ENCODE data around the gene UPK2. TPM values are rescaled to one million over a fixed set of nuclear protein-coding genes. Genes with fewer than 3 reads are reported as not detected.

Gene UPK2
- total RNA-seq, 1 experiment from 2014 or later: not detected

DNA sequence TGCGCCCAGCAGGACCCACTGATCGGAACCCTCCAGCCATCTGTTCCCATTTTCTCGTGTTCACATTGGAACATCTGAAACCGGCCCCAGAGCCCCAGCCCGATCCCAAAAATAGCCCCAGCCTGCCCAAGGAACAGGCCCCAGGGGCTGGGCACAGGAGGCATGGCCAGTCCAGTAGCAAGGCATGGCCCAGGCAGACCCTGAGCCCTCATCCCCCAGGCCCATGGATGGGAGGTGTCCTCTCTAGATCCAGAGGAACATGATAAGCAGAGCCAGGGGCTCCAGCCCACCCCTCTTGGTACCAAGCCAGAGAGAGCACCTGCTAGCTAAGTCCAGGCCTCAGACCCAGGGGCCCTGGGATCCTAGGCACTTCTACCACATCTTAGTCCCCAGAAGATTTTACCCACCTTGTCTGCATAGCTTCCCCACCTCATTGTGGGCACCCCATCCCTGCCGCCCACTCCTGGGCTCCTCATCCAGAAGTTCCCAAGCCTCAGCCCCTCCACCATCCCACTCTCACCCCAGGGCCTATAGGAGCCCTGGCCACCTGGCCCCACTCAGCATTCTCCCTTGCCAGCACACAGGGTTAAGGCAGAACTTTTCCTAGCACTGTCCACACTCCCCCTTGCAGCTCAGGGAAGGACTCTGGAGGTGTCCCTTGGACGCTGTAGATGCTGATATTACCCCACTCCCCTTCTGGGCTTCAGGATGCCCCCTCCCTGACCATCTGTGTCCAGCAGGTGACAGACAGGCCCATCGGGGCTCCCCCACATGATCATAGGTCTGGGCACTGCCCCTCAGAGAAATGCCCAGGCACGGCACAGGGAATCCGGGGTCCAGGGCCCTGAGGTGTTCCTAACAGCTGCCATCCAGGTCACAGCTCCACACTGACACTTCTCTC lies 39.9 kb upstream of the UPK2 start:
- Mint-ChIP-seq H3K4me3 (peak overlapping the region; percentile 46), H3K4me1 (peaks cover 93% of the 10 kb centered on the region), H3K27ac (peak overlapping the region; percentile 98), H3K9me3 (no peaks in the 10 kb centered on the region), H3K27me3 (ENCODE audit: low read depth) (no peaks in the 10 kb centered on the region), H3K36me3 (no peaks in the 10 kb centered on the region)
- TF ChIP-seq TP53 (CRISPR knock-in tag; IDR thresholded peaks at IDR 0.05) (no peak), GABPB1 (CRISPR knock-in tag; IDR thresholded peaks at IDR 0.05) (no peak), ETV6 (CRISPR knock-in tag; IDR thresholded peaks at IDR 0.05) (0 out of 2 replicates have a peak, but pooled peaks have one; percentile 30)
- TF ChIP-seq, protein P1, sequence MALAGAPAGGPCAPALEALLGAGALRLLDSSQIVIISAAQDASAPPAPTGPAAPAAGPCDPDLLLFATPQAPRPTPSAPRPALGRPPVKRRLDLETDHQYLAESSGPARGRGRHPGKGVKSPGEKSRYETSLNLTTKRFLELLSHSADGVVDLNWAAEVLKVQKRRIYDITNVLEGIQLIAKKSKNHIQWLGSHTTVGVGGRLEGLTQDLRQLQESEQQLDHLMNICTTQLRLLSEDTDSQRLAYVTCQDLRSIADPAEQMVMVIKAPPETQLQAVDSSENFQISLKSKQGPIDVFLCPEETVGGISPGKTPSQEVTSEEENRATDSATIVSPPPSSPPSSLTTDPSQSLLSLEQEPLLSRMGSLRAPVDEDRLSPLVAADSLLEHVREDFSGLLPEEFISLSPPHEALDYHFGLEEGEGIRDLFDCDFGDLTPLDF (CRISPR knock-in tag; IDR thresholded peaks at IDR 0.05): no peak
- TF ChIP-seq, protein P2, sequence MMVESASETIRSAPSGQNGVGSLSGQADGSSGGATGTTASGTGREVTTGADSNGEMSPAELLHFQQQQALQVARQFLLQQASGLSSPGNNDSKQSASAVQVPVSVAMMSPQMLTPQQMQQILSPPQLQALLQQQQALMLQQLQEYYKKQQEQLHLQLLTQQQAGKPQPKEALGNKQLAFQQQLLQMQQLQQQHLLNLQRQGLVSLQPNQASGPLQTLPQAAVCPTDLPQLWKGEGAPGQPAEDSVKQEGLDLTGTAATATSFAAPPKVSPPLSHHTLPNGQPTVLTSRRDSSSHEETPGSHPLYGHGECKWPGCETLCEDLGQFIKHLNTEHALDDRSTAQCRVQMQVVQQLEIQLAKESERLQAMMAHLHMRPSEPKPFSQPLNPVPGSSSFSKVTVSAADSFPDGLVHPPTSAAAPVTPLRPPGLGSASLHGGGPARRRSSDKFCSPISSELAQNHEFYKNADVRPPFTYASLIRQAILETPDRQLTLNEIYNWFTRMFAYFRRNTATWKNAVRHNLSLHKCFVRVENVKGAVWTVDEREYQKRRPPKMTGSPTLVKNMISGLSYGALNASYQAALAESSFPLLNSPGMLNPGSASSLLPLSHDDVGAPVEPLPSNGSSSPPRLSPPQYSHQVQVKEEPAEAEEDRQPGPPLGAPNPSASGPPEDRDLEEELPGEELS (CRISPR knock-in tag; IDR thresholded peaks at IDR 0.05): no peak
- CTCF ChIA-PET: interaction anchor here (1.3 to 2.9 kb wide), 3 partner anchors 8 to 13 kb away, joined by 3 to 34 read pairs (median 4); partner anchors contain the start of gene BCL9L
- POLR2A ChIA-PET: interaction anchor here (0.9 kb wide), 2 partner anchors 10 to 123 kb away, joined by 3 to 5 read pairs; partner anchors contain the start of gene BCL9L
- ATAC-seq (no peak), DNase-seq (ENCODE audit: low spot score) (no peak)

DNA sequence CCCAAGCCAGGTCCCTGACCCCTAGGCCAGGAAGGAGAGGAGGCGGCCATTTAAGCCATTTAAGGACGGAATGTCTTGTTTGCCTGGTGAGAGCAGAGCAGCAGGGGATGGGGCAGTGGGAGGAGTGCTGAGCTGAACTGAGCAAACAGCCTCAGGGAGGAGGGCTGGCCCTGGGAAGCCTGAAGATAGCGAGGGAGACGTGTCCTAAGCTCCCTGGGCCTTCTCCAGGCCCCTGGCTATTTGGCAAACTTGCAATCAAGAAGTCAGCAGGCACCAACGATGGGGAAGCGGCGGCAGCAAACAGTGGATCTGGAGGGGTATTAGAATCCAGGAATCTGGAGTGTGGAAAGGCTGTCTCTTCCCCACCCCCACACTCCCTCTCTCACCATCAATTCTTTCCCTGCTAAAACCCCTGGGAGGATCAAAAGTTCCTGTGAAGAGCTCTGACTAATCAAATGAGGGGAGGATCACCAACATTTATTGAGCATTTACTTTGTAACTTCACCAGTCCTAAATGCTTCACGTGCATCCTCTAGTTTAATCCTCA lies 39.2 kb upstream of the UPK2 start:
- no peaks in the 10 kb centered on the region for H3K36me3 Mint-ChIP-seq
- peak overlapping the region; percentile 98 for H3K27ac Mint-ChIP-seq
- POLR2A ChIA-PET: interaction anchor here (0.6 to 0.9 kb wide), 3 partner anchors 9 to 124 kb away, joined by 3 to 5 read pairs (median 3); partner anchors contain the start of gene BCL9L
- no peaks in the 10 kb centered on the region for H3K27me3 Mint-ChIP-seq (ENCODE audit: low read depth)
- ATAC-seq: peak; percentile 21
- H3K9me3 Mint-ChIP-seq: no peaks in the 10 kb centered on the region
- H3K4me3 Mint-ChIP-seq: peak overlapping the region; percentile 46
- peak; percentile 67 for DNase-seq (ENCODE audit: low spot score)
- CTCF ChIA-PET: interaction anchor here (1.3 to 2.9 kb wide), 3 partner anchors 8 to 12 kb away, joined by 3 to 34 read pairs (median 4); partner anchors contain the start of gene BCL9L
- peaks cover 93% of the 10 kb centered on the region for H3K4me1 Mint-ChIP-seq
- TF ChIP-seq GRHL2 (CRISPR knock-in tag; IDR thresholded peaks at IDR 0.05; ENCODE audit: insufficient replicate concordance, severe bottlenecking): no peak
- peak; percentile 92 for TF ChIP-seq ZNF263 (CRISPR knock-in tag; IDR thresholded peaks at IDR 0.05; ENCODE audit: low read depth)
- TF ChIP-seq, protein P3, sequence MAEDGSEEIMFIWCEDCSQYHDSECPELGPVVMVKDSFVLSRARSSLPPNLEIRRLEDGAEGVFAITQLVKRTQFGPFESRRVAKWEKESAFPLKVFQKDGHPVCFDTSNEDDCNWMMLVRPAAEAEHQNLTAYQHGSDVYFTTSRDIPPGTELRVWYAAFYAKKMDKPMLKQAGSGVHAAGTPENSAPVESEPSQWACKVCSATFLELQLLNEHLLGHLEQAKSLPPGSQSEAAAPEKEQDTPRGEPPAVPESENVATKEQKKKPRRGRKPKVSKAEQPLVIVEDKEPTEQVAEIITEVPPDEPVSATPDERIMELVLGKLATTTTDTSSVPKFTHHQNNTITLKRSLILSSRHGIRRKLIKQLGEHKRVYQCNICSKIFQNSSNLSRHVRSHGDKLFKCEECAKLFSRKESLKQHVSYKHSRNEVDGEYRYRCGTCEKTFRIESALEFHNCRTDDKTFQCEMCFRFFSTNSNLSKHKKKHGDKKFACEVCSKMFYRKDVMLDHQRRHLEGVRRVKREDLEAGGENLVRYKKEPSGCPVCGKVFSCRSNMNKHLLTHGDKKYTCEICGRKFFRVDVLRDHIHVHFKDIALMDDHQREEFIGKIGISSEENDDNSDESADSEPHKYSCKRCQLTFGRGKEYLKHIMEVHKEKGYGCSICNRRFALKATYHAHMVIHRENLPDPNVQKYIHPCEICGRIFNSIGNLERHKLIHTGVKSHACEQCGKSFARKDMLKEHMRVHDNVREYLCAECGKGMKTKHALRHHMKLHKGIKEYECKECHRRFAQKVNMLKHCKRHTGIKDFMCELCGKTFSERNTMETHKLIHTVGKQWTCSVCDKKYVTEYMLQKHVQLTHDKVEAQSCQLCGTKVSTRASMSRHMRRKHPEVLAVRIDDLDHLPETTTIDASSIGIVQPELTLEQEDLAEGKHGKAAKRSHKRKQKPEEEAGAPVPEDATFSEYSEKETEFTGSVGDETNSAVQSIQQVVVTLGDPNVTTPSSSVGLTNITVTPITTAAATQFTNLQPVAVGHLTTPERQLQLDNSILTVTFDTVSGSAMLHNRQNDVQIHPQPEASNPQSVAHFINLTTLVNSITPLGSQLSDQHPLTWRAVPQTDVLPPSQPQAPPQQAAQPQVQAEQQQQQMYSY (CRISPR knock-in tag; IDR thresholded peaks at IDR 0.05): peak; percentile 60
- TF ChIP-seq FOXK1 (CRISPR knock-in tag; IDR thresholded peaks at IDR 0.05): peak; percentile 70; the same call in 1 of the 2 replicates
- TF ChIP-seq, protein P4, sequence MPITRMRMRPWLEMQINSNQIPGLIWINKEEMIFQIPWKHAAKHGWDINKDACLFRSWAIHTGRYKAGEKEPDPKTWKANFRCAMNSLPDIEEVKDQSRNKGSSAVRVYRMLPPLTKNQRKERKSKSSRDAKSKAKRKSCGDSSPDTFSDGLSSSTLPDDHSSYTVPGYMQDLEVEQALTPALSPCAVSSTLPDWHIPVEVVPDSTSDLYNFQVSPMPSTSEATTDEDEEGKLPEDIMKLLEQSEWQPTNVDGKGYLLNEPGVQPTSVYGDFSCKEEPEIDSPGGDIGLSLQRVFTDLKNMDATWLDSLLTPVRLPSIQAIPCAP (CRISPR knock-in tag; IDR thresholded peaks at IDR 0.05): no peak
